Sigmoid colon (tissue), 7 donors: Measurements from ENCODE around the gene DAB2IP. TPM values are rescaled to one million over a fixed set of nuclear protein-coding genes. Genes with fewer than 3 reads are reported as not detected.
A peak's percentile ranks its signal among the peaks of the same experiment; 100 is the strongest.

Source experiments
- DNase-seq: peaks from one replicate; pipeline ENCODE4 v3.0.0-alpha.2; 2019
- H3K27ac ChIP-seq, 4 donors: fragments of 200-600 bp; sonication (generic); one replicate each; pipeline ENCODE4 v1.5.1; 2016 to 2019; ENCODE audit warnings: mild to moderate bottlenecking in 1 of 4
- H3K27me3 ChIP-seq, 3 donors: fragments of 200-600 bp; sonication (generic); one replicate each; pipeline ENCODE4 v1.5.1; 2019; ENCODE audit warnings: mild to moderate bottlenecking in 1 of 3
- H3K36me3 ChIP-seq, 4 donors: fragments of 200-600 bp; sonication (generic); one replicate each; pipeline ENCODE4 v1.5.1; 2016 to 2019
- H3K4me1 ChIP-seq, 4 donors: fragments of 200-600 bp; sonication (generic); one replicate each; pipeline ENCODE4 v1.5.1; 2017 to 2019
- H3K4me3 ChIP-seq, 4 donors: fragments of 200-600 bp; sonication (generic); one replicate each; pipeline ENCODE4 v1.5.1; 2017 to 2019; ENCODE audit warnings: mild to moderate bottlenecking in 2 of 4, moderate library complexity in 1 of 4
- H3K9me3 ChIP-seq, 4 donors: fragments of 200-600 bp in 3 of 4; sonication (generic) in 3 of 4; one replicate each; pipeline versions ENCODE4 v1.5.1 to v1.6.1; 2013 to 2019
- CTCF ChIP-seq, 4 experiments: fragments of 450-650 bp in 3 of 4; fragments of 200-600 bp in 1 of 4; IDR thresholded peaks; one replicate each; pipeline ENCODE4 v1.5.1; 2016 to 2019; ENCODE audit warnings: antibody characterized with exemption in 4 of 4, mild to moderate bottlenecking in 3 of 4, moderate library complexity in 2 of 4
- EP300 ChIP-seq, 4 donors: sonication (generic); formaldehyde crosslinking; IDR thresholded peaks; one replicate each; pipeline ENCODE4 v1.6.1; 2017; ENCODE audit warnings: antibody characterized with exemption in 4 of 4
- POLR2A ChIP-seq, 2 donors: fragments of 450-650 bp; IDR thresholded peaks; one replicate each; pipeline ENCODE4 v1.6.1; 2016; ENCODE audit warnings: antibody characterized with exemption in 2 of 2, mild to moderate bottlenecking in 2 of 2, moderate library complexity in 2 of 2
- POLR2AphosphoS5 ChIP-seq, 4 donors: sonication (generic); formaldehyde crosslinking; IDR thresholded peaks; one replicate each; pipeline ENCODE4 v1.6.1; 2017; ENCODE audit warnings: antibody characterized with exemption in 4 of 4
- WGBS, 2 donors: extraction: QIAGEN DNeasy Blood & Tissue Kit; methylation state at CpG; one replicate each; pipeline ENCODE4 v1.1.7; 2013; 5-methylcytosine and 5-hydroxymethylcytosine counted together
- intact Hi-C: fragments of 100-400 bp; cut with DNase I; formaldehyde crosslinking; loops from one replicate; pipeline ENCODE4 v1.15.1; 2023
- polyA plus RNA-seq, 3 donors: library from polyadenylated mRNA; stranded (reverse); fragments of 200-250 nt; gene quantifications; one replicate each; pipeline ENCODE4 v1.2.3, GENCODE V29; 2013
- total RNA-seq, 4 donors: library from RNA; depleted of rRNA; stranded (reverse); fragments of >200 nt; gene quantifications; one replicate each; pipeline ENCODE4 v1.1.0, GENCODE V29; 2016
- donor health status: healthy with polysubstance abuse.
- donor health status: Bipolar disorder and iron deficiency.
- donor health status: healthy.

DAB2IP gene
- total and polyA plus RNA-seq, 7 donors, result 20.1 to 52.4 (median 34.7) TPM

DNA sequence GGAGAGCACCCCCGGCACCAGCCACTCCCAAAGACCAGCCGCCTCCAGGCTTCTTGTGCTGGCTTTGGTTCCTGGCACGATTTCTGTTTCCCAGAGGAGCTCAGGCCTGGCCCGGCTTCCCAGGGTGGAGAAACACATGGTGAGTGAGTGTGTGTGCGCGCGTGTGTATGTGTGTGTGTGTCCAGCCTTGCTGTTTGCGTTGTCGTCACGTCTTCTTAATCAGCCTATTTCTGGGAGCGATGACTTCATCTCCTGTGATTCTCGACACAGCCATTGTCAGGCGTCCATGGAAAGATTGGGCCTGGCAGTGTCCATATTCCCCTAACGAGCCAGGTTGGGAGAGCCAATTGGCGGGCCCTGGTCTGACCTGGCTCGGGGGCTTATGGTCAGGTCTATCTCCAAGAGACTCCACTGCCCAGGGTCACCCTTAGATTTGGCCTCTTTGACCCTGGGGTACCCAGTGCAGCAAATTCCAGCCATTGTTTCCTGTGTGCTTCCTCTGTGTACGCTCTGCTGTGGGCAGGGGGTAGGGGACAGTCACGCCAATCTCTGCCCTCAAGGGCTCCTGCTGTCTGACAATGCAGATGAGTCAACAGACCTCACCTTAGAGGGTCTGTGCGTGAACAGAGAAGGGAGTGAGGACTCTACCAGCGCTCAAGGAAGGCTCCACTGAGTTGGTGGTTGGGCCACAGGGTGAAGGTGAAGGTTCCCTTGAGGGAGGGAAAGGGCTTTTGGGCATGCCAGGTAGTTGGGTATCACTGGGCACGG lies 73.8 kb downstream of the DAB2IP start:
- H3K4me1 ChIP-seq, result peaks cover 0 to 86% (median 79%) of the 10 kb centered on the region in 4 donors
- H3K9me3 ChIP-seq, result no peaks in the 10 kb centered on the region
- DNase-seq, result peak; percentile 99
- TF ChIP-seq CTCF (IDR thresholded peaks at IDR 0.05) (no peak), EP300 (IDR thresholded peaks at IDR 0.05) (peak in 2 of 4 donors; percentile 86 to 96), POLR2AphosphoS5 (IDR thresholded peaks at IDR 0.05) (peak; percentile 81 to 95 (median 84))
- no peak overlapping the region for H3K4me3 ChIP-seq
- WGBS, 2 donors, result 79 to 88% methylated on average over 21 of the region's 21 CpGs
- peak overlapping the region; percentile 78 to 89 (median 82) for H3K27ac ChIP-seq
- H3K36me3 ChIP-seq, result no peaks in the 10 kb centered on the region
- intact Hi-C loops, result no loop called here
- H3K27me3 ChIP-seq, result no peaks in the 10 kb centered on the region

- no peaks in the 10 kb centered on the region for H3K9me3 ChIP-seq
- no peaks in the 10 kb centered on the region for H3K36me3 ChIP-seq
- no peak overlapping the region for H3K4me3 ChIP-seq
- no peaks in the 10 kb centered on the region for H3K27me3 ChIP-seq
- no peak for TF ChIP-seq POLR2A (IDR thresholded peaks at IDR 0.05)
- no peak for TF ChIP-seq POLR2AphosphoS5 (IDR thresholded peaks at IDR 0.05)
- no peak for TF ChIP-seq CTCF (IDR thresholded peaks at IDR 0.05)
- peak; percentile 88 for DNase-seq
- intact Hi-C loops, result no loop called here
- peak overlapping the region; percentile 40 to 89 (median 63) for H3K27ac ChIP-seq
- peaks cover 0 to 86% (median 79%) of the 10 kb centered on the region in 4 donors for H3K4me1 ChIP-seq
- WGBS, 2 donors, result 53 to 73% methylated on average over 4 of the region's 4 CpGs
These were observed 76.0 kb downstream of the DAB2IP start for GRCh38 chr9:121727295-121728020.

GRCh38 chr9:121728916-121729315 lies 77.5 kb downstream of the DAB2IP start:
- Histone ChIP-seq H3K4me3 (no peak overlapping the region), H3K36me3 (no peaks in the 10 kb centered on the region), H3K4me1 (peaks cover 0 to 75% (median 70%) of the 10 kb centered on the region in 4 donors), H3K9me3 (no peaks in the 10 kb centered on the region), H3K27ac (no peak overlapping the region), H3K27me3 (no peaks in the 10 kb centered on the region)
- intact Hi-C loops, result no loop called here
- 56 to 75% methylated on average over 1 of the region's 1 CpG for WGBS, 2 donors
- TF ChIP-seq POLR2A (IDR thresholded peaks at IDR 0.05) (no peak), EP300 (IDR thresholded peaks at IDR 0.05) (no peak), CTCF (IDR thresholded peaks at IDR 0.05) (no peak), POLR2AphosphoS5 (IDR thresholded peaks at IDR 0.05) (no peak)
- DNase-seq, result no peak

DNA sequence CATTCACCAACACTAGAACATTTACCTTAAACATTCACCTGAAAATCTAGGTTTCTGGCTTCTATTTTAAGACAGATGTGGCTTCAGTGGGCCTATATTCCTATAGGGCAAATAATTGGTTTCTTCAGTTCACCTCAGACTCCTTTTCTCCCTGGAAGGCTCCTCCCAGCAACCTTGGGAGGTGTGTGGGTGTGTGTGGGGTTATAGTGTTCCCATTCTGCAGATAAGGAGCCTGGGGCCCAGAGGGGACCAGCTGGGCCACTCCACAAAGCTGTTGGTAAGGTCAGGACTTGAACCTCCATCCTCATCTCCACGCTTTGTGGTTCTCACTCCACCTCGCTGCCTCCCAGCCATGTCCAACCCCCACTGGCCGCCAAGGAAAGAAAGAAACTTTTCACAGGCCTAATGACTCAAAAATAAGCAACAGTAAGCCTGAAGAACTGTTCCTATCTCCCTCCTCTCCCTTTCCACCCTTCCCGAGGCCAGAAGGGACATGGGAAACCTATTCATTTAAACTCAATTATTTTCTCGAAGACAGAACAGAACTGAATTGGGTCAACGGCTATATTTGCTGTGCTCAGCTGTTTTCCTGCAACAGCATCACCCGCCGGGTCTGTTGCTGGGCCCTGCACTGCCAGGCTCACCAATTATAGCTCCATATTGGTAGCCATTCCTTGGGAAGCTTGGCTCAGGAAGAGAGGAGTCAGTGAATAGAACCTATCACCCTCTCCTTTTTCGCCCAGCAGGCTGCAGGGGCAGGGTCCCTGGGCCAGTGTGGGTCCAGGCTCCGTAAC lies 78.5 kb downstream of the DAB2IP start:
- Histone ChIP-seq H3K4me1 (peaks cover 0 to 72% (median 67%) of the 10 kb centered on the region in 4 donors), H3K27ac (peak overlapping the region in 1 of 4 donors; percentile 9), H3K4me3 (no peak overlapping the region), H3K36me3 (no peaks in the 10 kb centered on the region), H3K27me3 (no peaks in the 10 kb centered on the region), H3K9me3 (no peaks in the 10 kb centered on the region)
- no peak for DNase-seq
- intact Hi-C loops, result no loop called here
- WGBS, 2 donors, result 90 to 91% methylated on average over 10 of the region's 10 CpGs
- no peak for TF ChIP-seq EP300 (IDR thresholded peaks at IDR 0.05)
- TF ChIP-seq POLR2A (IDR thresholded peaks at IDR 0.05), result no peak
- no peak for TF ChIP-seq POLR2AphosphoS5 (IDR thresholded peaks at IDR 0.05)
- no peak for TF ChIP-seq CTCF (IDR thresholded peaks at IDR 0.05)
